ENCODE results near the gene CCDC197.

GRCh38 chr14:94020267-94020666 lies 23.2 kb downstream of the CCDC197 start:
- no peak for TF ChIP-seq CTCF (conservative IDR thresholded peaks at IDR 0.05)
- TF ChIP-seq EZH2 (IDR thresholded peaks at IDR 0.05; ENCODE audit: low read depth): no peak
